Hepatocyte (in vitro differentiated cells): ENCODE results near the gene TEX26. TPM values are rescaled to one million over a fixed set of nuclear protein-coding genes. Genes with fewer than 3 reads are reported as not detected.

ENCODE experiments used
- DNase-seq: peaks from one replicate; pipeline ENCODE4 v3.0.0-alpha.2; 2016; ENCODE audit warnings: low spot score
- H2AFZ ChIP-seq: fragments of 200-600 bp; sonication (generic); 2 replicates; pipeline ENCODE4 v1.6.0; 2016; ENCODE audit warnings: antibody characterized with exemption, mild to moderate bottlenecking
- H3K27ac ChIP-seq: fragments of 200-600 bp; sonication (generic); 2 replicates; pipeline ENCODE4 v1.5.1; 2016; ENCODE audit warnings: mild to moderate bottlenecking
- H3K27me3 ChIP-seq: fragments of 200-600 bp; sonication (generic); 2 replicates; pipeline ENCODE4 v1.6.1; 2016
- H3K36me3 ChIP-seq: fragments of 200-600 bp; sonication (generic); replicated peaks from 2 replicates; pipeline ENCODE4 v1.5.1; 2016; ENCODE audit warnings: low read depth; ENCODE audit not compliant: insufficient read depth
- H3K4me1 ChIP-seq: fragments of 200-600 bp; sonication (generic); 2 replicates; pipeline ENCODE4 v1.5.1; 2016; ENCODE audit warnings: mild to moderate bottlenecking, moderate library complexity; ENCODE audit not compliant: insufficient read depth
- H3K4me2 ChIP-seq: fragments of 200-600 bp; sonication (generic); 2 replicates; pipeline ENCODE4 v1.6.0; 2016
- H3K4me3 ChIP-seq: fragments of 200-600 bp; sonication (generic); 2 replicates; pipeline ENCODE4 v1.5.1; 2016; ENCODE audit warnings: mild to moderate bottlenecking
- H3K79me2 ChIP-seq: fragments of 200-600 bp; sonication (generic); 2 replicates; pipeline ENCODE4 v1.6.0; 2017; ENCODE audit warnings: mild to moderate bottlenecking
- H3K9me2 ChIP-seq: fragments of 200-600 bp; sonication (generic); replicated peaks from 2 replicates; pipeline ENCODE4 v1.6.0; 2017; ENCODE audit warnings: mild to moderate bottlenecking; ENCODE audit not compliant: insufficient read depth
- H3K9me3 ChIP-seq: fragments of 200-600 bp; sonication (generic); 2 replicates; pipeline ENCODE4 v1.5.1; 2016; ENCODE audit warnings: low read depth, mild to moderate bottlenecking
- H4K20me1 ChIP-seq: fragments of 200-600 bp; sonication (generic); 2 replicates; pipeline ENCODE4 v1.6.0; 2016; ENCODE audit warnings: mild to moderate bottlenecking; ENCODE audit not compliant: insufficient read depth, poor library complexity, severe bottlenecking
- EZH2 ChIP-seq: fragments of 200-600 bp; sonication (generic); IDR thresholded peaks from 2 replicates; pipeline ENCODE4 v1.6.1; 2016; ENCODE audit warnings: antibody characterized with exemption, mild to moderate bottlenecking, borderline replicate concordance
- EZH2phosphoT487 ChIP-seq: fragments of 200-600 bp; sonication (generic); IDR thresholded peaks from one replicate; pipeline ENCODE4 v1.6.1; 2018; ENCODE audit warnings: antibody characterized with exemption, mild to moderate bottlenecking, low read depth, moderate library complexity; ENCODE audit not compliant: unreplicated experiment, severe bottlenecking
- WGBS: methylation state at CpG from one replicate; pipeline ENCODE4 v1.1.6; 2016; ENCODE audit warnings: low lambda C conversion rate; ENCODE audit errors: missing lambda C conversion rate; 5-methylcytosine and 5-hydroxymethylcytosine counted together
- polyA plus RNA-seq: library from polyadenylated mRNA; unstranded; fragments of >200 nt; fragmentation: Nextera tagmentation; extraction: Ambion mirVana; gene quantifications from 2 replicates; pipeline ENCODE4 v1.2.1, GENCODE V29; 2016
- total RNA-seq: library from RNA; depleted of rRNA; stranded (reverse); fragments of >200 nt; gene quantifications from 2 replicates; pipeline ENCODE4 v1.2.3, GENCODE V29; 2014
- TF ChIP-seq, protein P1 (sequence below): fragments of 200-600 bp; sonication (generic); IDR thresholded peaks from 2 replicates; pipeline ENCODE4 v1.5.1; 2016; ENCODE audit warnings: antibody characterized with exemption, mild to moderate bottlenecking; ENCODE audit not compliant: poor library complexity

TEX26 gene
- total and polyA plus RNA-seq, 2 experiments from 2014 or later: 0.57 to 1.1 TPM

DNA sequence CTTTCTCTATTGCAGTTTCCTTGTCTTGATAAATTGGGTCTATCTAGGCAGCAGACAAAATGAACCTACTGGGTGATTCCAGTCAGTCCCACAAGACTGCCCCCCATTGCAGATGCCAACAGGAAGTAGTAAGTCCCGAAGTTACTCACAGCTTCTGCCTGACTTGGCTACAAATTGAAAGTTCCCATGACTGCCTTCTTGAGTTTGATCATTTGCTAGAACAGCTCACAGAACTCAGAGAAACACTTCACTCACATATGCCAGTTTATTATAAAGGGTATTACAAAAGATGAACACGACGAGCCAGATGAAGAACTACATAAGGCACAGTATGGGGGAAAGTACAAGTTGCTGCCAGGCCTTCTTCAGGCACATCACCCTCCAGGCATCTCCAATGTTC lies 50.0 kb downstream of the TEX26 start:
- H3K4me3 ChIP-seq: no peak overlapping the region
- no peak for DNase-seq
- H3K79me2 ChIP-seq: no peaks in the 10 kb centered on the region
- H3K36me3 ChIP-seq: no peaks in the 10 kb centered on the region
- no peaks in the 10 kb centered on the region for H4K20me1 ChIP-seq
- WGBS: 92% methylated on average over 3 of the region's 3 CpGs
- H3K9me2 ChIP-seq: no peaks in the 10 kb centered on the region
- H3K4me1 ChIP-seq: peaks cover 7% of the 10 kb centered on the region
- H3K9me3 ChIP-seq: no peaks in the 10 kb centered on the region
- no peaks in the 10 kb centered on the region for H3K27me3 ChIP-seq
- no peak overlapping the region for H2AFZ ChIP-seq
- no peak overlapping the region for H3K27ac ChIP-seq
- TF ChIP-seq EZH2: no peak
- no peak for TF ChIP-seq EZH2phosphoT487
- TF ChIP-seq, protein P1, sequence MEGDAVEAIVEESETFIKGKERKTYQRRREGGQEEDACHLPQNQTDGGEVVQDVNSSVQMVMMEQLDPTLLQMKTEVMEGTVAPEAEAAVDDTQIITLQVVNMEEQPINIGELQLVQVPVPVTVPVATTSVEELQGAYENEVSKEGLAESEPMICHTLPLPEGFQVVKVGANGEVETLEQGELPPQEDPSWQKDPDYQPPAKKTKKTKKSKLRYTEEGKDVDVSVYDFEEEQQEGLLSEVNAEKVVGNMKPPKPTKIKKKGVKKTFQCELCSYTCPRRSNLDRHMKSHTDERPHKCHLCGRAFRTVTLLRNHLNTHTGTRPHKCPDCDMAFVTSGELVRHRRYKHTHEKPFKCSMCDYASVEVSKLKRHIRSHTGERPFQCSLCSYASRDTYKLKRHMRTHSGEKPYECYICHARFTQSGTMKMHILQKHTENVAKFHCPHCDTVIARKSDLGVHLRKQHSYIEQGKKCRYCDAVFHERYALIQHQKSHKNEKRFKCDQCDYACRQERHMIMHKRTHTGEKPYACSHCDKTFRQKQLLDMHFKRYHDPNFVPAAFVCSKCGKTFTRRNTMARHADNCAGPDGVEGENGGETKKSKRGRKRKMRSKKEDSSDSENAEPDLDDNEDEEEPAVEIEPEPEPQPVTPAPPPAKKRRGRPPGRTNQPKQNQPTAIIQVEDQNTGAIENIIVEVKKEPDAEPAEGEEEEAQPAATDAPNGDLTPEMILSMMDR: no peak
- H3K4me2 ChIP-seq: no peak overlapping the region

DNA sequence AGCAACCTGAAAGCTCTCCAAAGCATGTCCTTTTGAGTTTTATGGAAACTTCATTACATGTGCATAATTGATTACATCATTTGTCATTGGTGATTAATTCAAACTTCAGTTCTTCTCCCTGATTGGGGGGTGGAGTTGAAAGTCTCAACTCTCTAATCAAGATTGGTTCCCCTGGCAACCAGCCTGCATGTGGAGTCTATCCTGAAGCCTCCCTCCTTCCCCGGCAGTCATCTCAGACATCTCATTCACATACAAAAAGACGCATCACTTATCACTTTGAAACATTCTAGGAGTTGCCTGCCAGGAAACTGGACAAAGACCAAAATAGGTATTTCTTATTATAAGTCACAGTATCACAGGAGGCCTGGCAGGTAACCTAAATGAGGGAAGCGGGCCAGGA lies 50.5 kb downstream of the TEX26 start:
- Histone ChIP-seq H3K4me2 (no peak overlapping the region), H4K20me1 (no peaks in the 10 kb centered on the region), H3K36me3 (no peaks in the 10 kb centered on the region), H3K79me2 (no peaks in the 10 kb centered on the region), H3K27ac (no peak overlapping the region), H3K27me3 (no peaks in the 10 kb centered on the region), H2AFZ (no peak overlapping the region), H3K9me3 (no peaks in the 10 kb centered on the region), H3K9me2 (no peaks in the 10 kb centered on the region), H3K4me1 (peaks cover 6% of the 10 kb centered on the region), H3K4me3 (no peak overlapping the region)
- TF ChIP-seq EZH2: no peak
- TF ChIP-seq, protein P1: no peak
- TF ChIP-seq EZH2phosphoT487: no peak
- 78% methylated on average over 3 of the region's 3 CpGs for WGBS
- no peak for DNase-seq

DNA sequence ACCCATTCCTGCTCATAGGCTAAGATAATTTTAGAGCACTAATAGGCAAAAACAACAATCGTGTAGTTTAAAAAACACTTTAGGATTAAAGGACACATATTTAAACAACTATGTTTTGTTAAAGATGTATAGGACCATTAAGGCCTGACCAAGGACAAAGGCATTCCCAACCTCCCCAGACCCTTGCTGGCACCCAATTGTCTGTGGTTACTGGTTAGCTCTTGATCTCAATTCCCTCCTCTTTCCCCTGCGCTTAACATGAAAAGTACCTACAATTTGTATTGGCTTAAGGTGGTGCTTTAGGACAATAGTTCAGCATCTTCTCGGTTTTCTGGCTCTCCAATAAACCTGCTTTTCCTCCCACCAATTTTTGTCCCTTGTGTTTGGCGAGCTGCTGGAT lies 51.0 kb downstream of the TEX26 start:
- WGBS: 52% methylated on average over 4 of the region's 4 CpGs
- Histone ChIP-seq H3K4me3 (no peak overlapping the region), H3K9me3 (no peaks in the 10 kb centered on the region), H4K20me1 (no peaks in the 10 kb centered on the region), H3K9me2 (no peaks in the 10 kb centered on the region), H3K79me2 (no peaks in the 10 kb centered on the region), H3K4me1 (peaks cover 1% of the 10 kb centered on the region), H3K27ac (no peak overlapping the region), H3K36me3 (no peaks in the 10 kb centered on the region), H3K27me3 (no peaks in the 10 kb centered on the region), H3K4me2 (no peak overlapping the region), H2AFZ (no peak overlapping the region)
- no peak for DNase-seq
- TF ChIP-seq EZH2phosphoT487 (no peak), EZH2 (no peak)
- TF ChIP-seq, protein P1: no peak

DNA sequence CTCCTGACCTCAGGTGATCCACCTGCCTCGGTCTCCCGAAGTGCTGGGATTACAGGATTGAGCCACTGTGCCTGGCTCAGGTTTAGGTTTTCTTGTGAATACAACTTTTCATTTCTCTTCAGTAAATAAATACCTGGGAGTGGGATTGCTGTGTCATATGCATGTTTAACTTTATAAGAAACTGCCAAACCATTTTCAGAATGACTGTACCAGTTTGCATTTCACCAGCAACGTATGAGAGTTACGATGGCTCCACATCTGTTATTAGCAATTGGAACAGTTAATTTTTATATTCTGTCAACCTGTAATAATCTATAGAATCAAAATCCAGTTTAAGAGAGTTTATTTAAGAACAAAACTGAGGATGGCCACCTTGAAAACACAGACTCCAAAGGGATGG lies 52.2 kb downstream of the TEX26 start:
- no peak overlapping the region for H3K4me2 ChIP-seq
- TF ChIP-seq, protein P1: no peak
- TF ChIP-seq EZH2phosphoT487 (no peak), EZH2 (no peak)
- no peaks in the 10 kb centered on the region for H3K27me3 ChIP-seq
- no peak overlapping the region for H3K27ac ChIP-seq
- no peaks in the 10 kb centered on the region for H4K20me1 ChIP-seq
- no peak overlapping the region for H3K4me3 ChIP-seq
- no peaks in the 10 kb centered on the region for H3K9me3 ChIP-seq
- DNase-seq: no peak
- 89% methylated on average over 4 of the region's 4 CpGs for WGBS
- no peaks in the 10 kb centered on the region for H3K4me1 ChIP-seq
- no peaks in the 10 kb centered on the region for H3K9me2 ChIP-seq
- H3K79me2 ChIP-seq: no peaks in the 10 kb centered on the region
- no peaks in the 10 kb centered on the region for H3K36me3 ChIP-seq
- H2AFZ ChIP-seq: no peak overlapping the region
